H9 (cell line): Measurements from ENCODE around the gene CEP250. TPM values are rescaled to one million over a fixed set of nuclear protein-coding genes. Genes with fewer than 3 reads are reported as not detected.

Experiments
- DNase-seq: peaks from one replicate; pipeline ENCODE4 v3.0.0-alpha.2; 2017
- H2AFZ ChIP-seq: one replicate; pipeline ENCODE4 v1.6.1; 2013; ENCODE audit warnings: mild to moderate bottlenecking, low read length, control low read depth, moderate library complexity
- H2AK5ac ChIP-seq: 2 replicates; pipeline ENCODE4 v1.6.1; 2013; ENCODE audit warnings: low read length, control low read depth, mixed read lengths; ENCODE audit not compliant: insufficient read length
- H2BK120ac ChIP-seq: one replicate; pipeline ENCODE4 v1.6.1; 2013; ENCODE audit warnings: low read depth, mild to moderate bottlenecking, low read length, control low read depth, inconsistent platforms; ENCODE audit not compliant: poor library complexity, severe bottlenecking
- H2BK12ac ChIP-seq: 2 replicates; pipeline ENCODE4 v1.6.1; 2013; ENCODE audit warnings: low read length, control low read depth, mixed read lengths, low read depth; ENCODE audit not compliant: insufficient read length
- H2BK15ac ChIP-seq: 2 replicates; pipeline ENCODE4 v1.6.1; 2013; ENCODE audit warnings: low read depth, low read length, control low read depth
- H2BK20ac ChIP-seq: one replicate; pipeline ENCODE4 v1.6.1; 2013; ENCODE audit warnings: low read depth, mild to moderate bottlenecking, low read length, control low read depth, inconsistent platforms; ENCODE audit not compliant: poor library complexity, severe bottlenecking
- H2BK5ac ChIP-seq: 2 replicates; pipeline ENCODE4 v1.6.1; 2013; ENCODE audit warnings: low read length, control low read depth, mixed read lengths; ENCODE audit not compliant: insufficient read length
- H3K14ac ChIP-seq: 2 replicates; pipeline ENCODE4 v1.6.1; 2013; ENCODE audit warnings: low read length, control low read depth; ENCODE audit not compliant: insufficient read depth
- H3K18ac ChIP-seq: 2 replicates; pipeline ENCODE4 v1.6.1; 2013; ENCODE audit warnings: low read depth, mild to moderate bottlenecking, mixed read lengths, low read length, control low read depth; ENCODE audit not compliant: insufficient read length
- H3K23ac ChIP-seq: 2 replicates; pipeline ENCODE4 v1.6.1; 2013; ENCODE audit warnings: low read length, control low read depth, mixed read lengths, low read depth; ENCODE audit not compliant: insufficient read length
- H3K23me2 ChIP-seq: 2 replicates; pipeline ENCODE4 v1.6.1; 2013; ENCODE audit warnings: low read depth, mild to moderate bottlenecking, mixed read lengths, low read length, control low read depth; ENCODE audit not compliant: insufficient read length, poor library complexity, severe bottlenecking
- H3K27ac ChIP-seq: 2 replicates; pipeline ENCODE4 v1.5.1; 2013; ENCODE audit warnings: low read length, control low read depth, mixed read lengths, low read depth; ENCODE audit not compliant: insufficient read length
- H3K27me3 ChIP-seq: 2 replicates; pipeline ENCODE4 v1.6.1; 2013; ENCODE audit warnings: low read length, control low read depth, inconsistent platforms; ENCODE audit not compliant: insufficient read depth
- H3K4ac ChIP-seq: 2 replicates; pipeline ENCODE4 v1.6.1; 2013; ENCODE audit warnings: low read depth, mild to moderate bottlenecking, control low read depth, inconsistent platforms, low read length, moderate library complexity
- H3K4me1 ChIP-seq: 2 replicates; pipeline ENCODE4 v1.6.1; 2013; ENCODE audit warnings: low read length, control low read depth, inconsistent platforms; ENCODE audit not compliant: insufficient read depth
- H3K4me2 ChIP-seq: 2 replicates; pipeline ENCODE4 v1.6.1; 2013; ENCODE audit warnings: low read length, control low read depth, mixed read lengths; ENCODE audit not compliant: insufficient read length, insufficient read depth
- H3K56ac ChIP-seq: 2 replicates; pipeline ENCODE4 v1.6.1; 2013; ENCODE audit warnings: low read depth, mild to moderate bottlenecking, mixed read lengths, low read length, control low read depth; ENCODE audit not compliant: insufficient read length
- H3K79me1 ChIP-seq: 2 replicates; pipeline ENCODE4 v1.6.1; 2013; ENCODE audit warnings: low read depth, mild to moderate bottlenecking, moderate library complexity, low read length, control low read depth, inconsistent platforms; ENCODE audit not compliant: insufficient read depth, poor library complexity, severe bottlenecking
- H3K79me2 ChIP-seq: 2 replicates; pipeline ENCODE4 v1.6.1; 2013; ENCODE audit warnings: low read length, control low read depth, inconsistent platforms; ENCODE audit not compliant: insufficient read depth
- H3K9ac ChIP-seq: 2 replicates; pipeline ENCODE4 v1.6.1; 2013; ENCODE audit warnings: low read length, control low read depth, mixed read lengths; ENCODE audit not compliant: insufficient read length; ENCODE audit errors: extremely low read depth
- H3K9me3 ChIP-seq: one replicate; pipeline ENCODE4 v1.6.1; 2013; ENCODE audit warnings: low read depth, low read length, inconsistent platforms; ENCODE audit not compliant: control insufficient read depth
- H3T11ph ChIP-seq: one replicate; pipeline ENCODE4 v1.6.1; 2013; ENCODE audit warnings: mild to moderate bottlenecking, low read length, control low read depth, inconsistent platforms
- H4K20me1 ChIP-seq: one replicate; pipeline ENCODE4 v1.6.1; 2013; ENCODE audit not compliant: control insufficient read depth, insufficient read length, insufficient read depth
- H4K5ac ChIP-seq: 2 replicates; pipeline ENCODE4 v1.6.1; 2013; ENCODE audit warnings: low read depth, mild to moderate bottlenecking, mixed read lengths, low read length, control low read depth; ENCODE audit not compliant: insufficient read length
- H4K8ac ChIP-seq: replicated peaks from 2 replicates; pipeline ENCODE4 v1.6.1; 2013; ENCODE audit warnings: low read length, control low read depth, mixed read lengths, low read depth; ENCODE audit not compliant: insufficient read length
- H4K91ac ChIP-seq: 2 replicates; pipeline ENCODE4 v1.6.1; 2013; ENCODE audit warnings: low read depth, mild to moderate bottlenecking, moderate library complexity, mixed read lengths, low read length, control low read depth; ENCODE audit not compliant: insufficient read length
- H3K27ac Mint-ChIP-seq, 3 experiments: 2 replicates in 2 of 3; 3 replicates in 1 of 3; pipeline ENCODE4 v1.8.0; 2020 to 2021; ENCODE audit warnings: mixed read lengths in 3 of 3, mild to moderate bottlenecking in 1 of 3, moderate library complexity in 1 of 3
- H3K27me3 Mint-ChIP-seq: 2 replicates; pipeline ENCODE4 v1.8.0; 2021; ENCODE audit warnings: low read depth, mild to moderate bottlenecking, moderate library complexity, mixed read lengths
- H3K36me3 Mint-ChIP-seq, 3 experiments: 2 replicates in 2 of 3; 3 replicates in 1 of 3; pipeline ENCODE4 v1.8.0; 2020 to 2021; ENCODE audit warnings: low read depth in 3 of 3, mixed read lengths in 3 of 3; ENCODE audit not compliant: insufficient read depth in 1 of 3
- H3K4me1 Mint-ChIP-seq, 2 experiments: 2 replicates each; pipeline ENCODE4 v1.8.0; 2020; ENCODE audit warnings: mixed read lengths in 2 of 2
- H3K4me3 Mint-ChIP-seq, 2 experiments: 2 replicates in 1 of 2; 3 replicates in 1 of 2; pipeline ENCODE4 v1.8.0; 2020 to 2021; ENCODE audit warnings: mild to moderate bottlenecking in 2 of 2, mixed read lengths in 2 of 2, moderate library complexity in 1 of 2
- H3K9me3 Mint-ChIP-seq, 2 experiments: 2 replicates in 1 of 2; 3 replicates in 1 of 2; pipeline ENCODE4 v1.8.0; 2020; ENCODE audit warnings: mild to moderate bottlenecking in 2 of 2, mixed read lengths in 2 of 2, moderate library complexity in 1 of 2
- CTCF ChIP-seq: fragments of 200-600 bp; sonication (generic); conservative IDR thresholded peaks from 3 replicates; pipeline ENCODE4 v1.8.0; 2021; ENCODE audit warnings: antibody characterized with exemption, mild to moderate bottlenecking
- WGBS: extraction: QIAGEN DNeasy Blood & Tissue Kit; methylation state at CpG from one replicate; pipeline ENCODE4 v1.1.7; 2013; ENCODE audit warnings: missing lambda C conversion rate, low lambda C conversion rate, mixed read lengths; ENCODE audit not compliant: insufficient read length; ENCODE audit errors: extremely low coverage; 5-methylcytosine and 5-hydroxymethylcytosine counted together
- total RNA-seq: library from RNA; stranded (reverse); gene quantifications from 2 replicates; pipeline ENCODE4 v1.2.1, GENCODE V29; 2021

CEP250 gene
- total RNA-seq, 1 experiment from 2014 or later = 29.8 TPM

DNA sequence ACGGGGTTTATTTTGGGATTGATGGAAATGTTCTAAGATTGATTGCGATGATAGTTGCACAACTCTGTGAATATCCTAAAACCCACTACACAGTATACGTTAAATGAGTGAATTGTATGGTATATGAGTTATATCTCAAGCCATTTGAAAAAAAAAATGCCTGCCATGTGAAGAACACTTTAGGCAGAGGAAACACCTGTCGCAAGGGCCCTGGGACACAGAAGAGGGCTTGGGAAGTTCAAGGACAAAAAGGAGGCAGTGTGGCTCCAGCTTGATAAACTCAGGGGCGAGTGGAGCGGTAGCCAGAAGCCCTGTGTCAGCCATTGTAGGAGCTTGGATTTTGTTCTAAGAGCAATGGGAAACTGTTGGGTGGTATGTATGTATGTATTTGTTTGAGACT, 37.0 kb downstream of the CEP250 start:
- H3K27ac Mint-ChIP-seq = no peak overlapping the region
- Histone ChIP-seq H2AFZ (no peak overlapping the region), H4K20me1 (no peaks in the 10 kb centered on the region), H2BK120ac (no peak overlapping the region), H3K4me2 (no peak overlapping the region), H2AK5ac (no peak overlapping the region), H3K79me2 (no peaks in the 10 kb centered on the region), H2BK15ac (no peak overlapping the region), H3K23me2 (no peaks in the 10 kb centered on the region), H3K79me1 (no peaks in the 10 kb centered on the region), H3K56ac (no peak overlapping the region), H3T11ph (no peak overlapping the region), H4K91ac (no peak overlapping the region), H3K27me3 (no peaks in the 10 kb centered on the region), H4K8ac (no peak overlapping the region), H3K9me3 (no peaks in the 10 kb centered on the region), H3K4ac (no peak overlapping the region), H3K23ac (no peak overlapping the region), H3K4me1 (no peaks in the 10 kb centered on the region), H3K9ac (no peak overlapping the region), H3K14ac (no peak overlapping the region), H3K18ac (no peak overlapping the region), H3K27ac (no peak overlapping the region), H4K5ac (no peak overlapping the region), H2BK5ac (no peak overlapping the region), H2BK20ac (no peak overlapping the region), H2BK12ac (no peak overlapping the region)
- no peaks in the 10 kb centered on the region for H3K9me3 Mint-ChIP-seq
- H3K4me1 Mint-ChIP-seq = no peaks in the 10 kb centered on the region
- peaks cover 31 to 77% (median 76%) of the 10 kb centered on the region in 3 experiments; a peak in 6 of 7 replicates for H3K36me3 Mint-ChIP-seq
- TF ChIP-seq CTCF = no peak
- DNase-seq = no peak
- H3K4me3 Mint-ChIP-seq = no peak overlapping the region
- WGBS = no CpG with 5 or more reads among the region's 6 CpGs
- no peaks in the 10 kb centered on the region for H3K27me3 Mint-ChIP-seq
